ENCODE measurements around the gene CALN1.

CALN1 gene

GRCh38 chr7:71871446-71871845, 540.7 kb downstream of the CALN1 start:
- H3K27me3 Mint-ChIP-seq (ENCODE audit: low read depth, poor library complexity): peaks cover 3% of the 10 kb centered on the region
- H3K4me3 Mint-ChIP-seq: no peak overlapping the region
- H3K9me3 Mint-ChIP-seq: peaks cover 15% of the 10 kb centered on the region
- no peak for DNase-seq
- TF ChIP-seq CTCF (IDR thresholded peaks at IDR 0.05): no peak
- H3K4me1 Mint-ChIP-seq: peaks cover 15% of the 10 kb centered on the region
- H3K36me3 Mint-ChIP-seq (ENCODE audit: low read depth): peaks cover 10% of the 10 kb centered on the region
- no peak overlapping the region for H3K27ac Mint-ChIP-seq

- TF ChIP-seq CTCF (IDR thresholded peaks at IDR 0.05): no peak
These were observed 541.3 kb downstream of the CALN1 start for GRCh38 chr7:71870812-71871211.

GRCh38 chr7:71868797-71869196, 543.3 kb downstream of the CALN1 start:
- Mint-ChIP-seq H3K9me3 (peaks cover 6% of the 10 kb centered on the region), H3K27ac (no peak overlapping the region), H3K4me3 (no peak overlapping the region), H3K36me3 (ENCODE audit: low read depth) (no peaks in the 10 kb centered on the region), H3K27me3 (ENCODE audit: low read depth, poor library complexity) (peaks cover 3% of the 10 kb centered on the region), H3K4me1 (peaks cover 10% of the 10 kb centered on the region)
- no peak for TF ChIP-seq CTCF (IDR thresholded peaks at IDR 0.05)
- no peak for DNase-seq

More at GRCh38 chr7:71870812-71871211, 541.3 kb downstream of the CALN1 start:
- Mint-ChIP-seq H3K27ac (no peak overlapping the region), H3K9me3 (peaks cover 9% of the 10 kb centered on the region), H3K4me3 (no peak overlapping the region), H3K36me3 (ENCODE audit: low read depth) (peaks cover 3% of the 10 kb centered on the region), H3K27me3 (ENCODE audit: low read depth, poor library complexity) (peaks cover 3% of the 10 kb centered on the region), H3K4me1 (peaks cover 15% of the 10 kb centered on the region)
- DNase-seq: no peak

GRCh38 chr7:71867626-71868025, 544.5 kb downstream of the CALN1 start:
- H3K4me1 Mint-ChIP-seq: peaks cover 10% of the 10 kb centered on the region
- peaks cover 6% of the 10 kb centered on the region for H3K9me3 Mint-ChIP-seq
- H3K27ac Mint-ChIP-seq: no peak overlapping the region
- DNase-seq: no peak
- no peak for TF ChIP-seq CTCF (IDR thresholded peaks at IDR 0.05)
- H3K36me3 Mint-ChIP-seq (ENCODE audit: low read depth): no peaks in the 10 kb centered on the region
- H3K27me3 Mint-ChIP-seq (ENCODE audit: low read depth, poor library complexity): peaks cover 6% of the 10 kb centered on the region
- H3K4me3 Mint-ChIP-seq: no peak overlapping the region

- Mint-ChIP-seq H3K4me3 (no peak overlapping the region), H3K27ac (no peak overlapping the region), H3K27me3 (ENCODE audit: low read depth, poor library complexity) (peaks cover 8% of the 10 kb centered on the region), H3K9me3 (peaks cover 6% of the 10 kb centered on the region), H3K4me1 (peaks cover 10% of the 10 kb centered on the region), H3K36me3 (ENCODE audit: low read depth) (no peaks in the 10 kb centered on the region)
- no peak for DNase-seq
- TF ChIP-seq CTCF (IDR thresholded peaks at IDR 0.05): no peak
These were observed 547.0 kb downstream of the CALN1 start for GRCh38 chr7:71865172-71865571.

GRCh38 chr7:71864130-71864529, 548.0 kb downstream of the CALN1 start:
- Mint-ChIP-seq H3K4me1 (peaks cover 10% of the 10 kb centered on the region), H3K36me3 (ENCODE audit: low read depth) (no peaks in the 10 kb centered on the region), H3K4me3 (no peak overlapping the region), H3K27ac (no peak overlapping the region), H3K9me3 (peaks cover 6% of the 10 kb centered on the region), H3K27me3 (ENCODE audit: low read depth, poor library complexity) (peaks cover 8% of the 10 kb centered on the region)
- DNase-seq: no peak
- no peak for TF ChIP-seq CTCF (IDR thresholded peaks at IDR 0.05)
